ENCODE data around the gene COLQ.
"Not testable (repeated sequence)": the region's sequence is repeated elsewhere in the genome, so short reads cannot be mapped to it uniquely, and the experiment has no call there.

Gene COLQ

GRCh38 chr3:15521573-15521965, at the start of gene COLQ:
Gene COLQ, minus strand, starts transcription at chr3:15521706. Its CDS starts 81 bp downstream, at chr3:15521625.
- no peak for DNase-seq

DNA sequence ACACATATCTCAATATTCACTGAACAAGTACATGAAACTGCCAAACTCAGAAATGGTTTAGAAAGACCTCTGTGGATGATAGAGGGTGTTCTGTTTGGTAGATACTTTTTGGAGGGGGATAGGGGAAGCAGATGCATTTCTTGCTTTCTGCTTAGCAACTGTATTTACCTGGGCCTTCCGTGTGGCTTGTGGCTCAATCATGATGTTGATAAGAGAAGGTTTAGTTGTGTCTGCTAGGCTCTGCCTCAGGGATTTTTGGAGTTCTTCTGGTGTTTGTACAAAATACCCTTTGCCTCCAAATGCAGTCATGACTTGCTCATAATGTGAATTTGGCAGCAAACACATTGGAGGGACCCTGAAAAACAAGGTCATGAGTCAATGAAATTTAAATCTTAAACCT, 41.7 kb upstream of the COLQ start:
- no peak for DNase-seq

GRCh38 chr3:15562560-15562959, 41.1 kb upstream of the COLQ start:
- DNase-seq: no peak

DNA sequence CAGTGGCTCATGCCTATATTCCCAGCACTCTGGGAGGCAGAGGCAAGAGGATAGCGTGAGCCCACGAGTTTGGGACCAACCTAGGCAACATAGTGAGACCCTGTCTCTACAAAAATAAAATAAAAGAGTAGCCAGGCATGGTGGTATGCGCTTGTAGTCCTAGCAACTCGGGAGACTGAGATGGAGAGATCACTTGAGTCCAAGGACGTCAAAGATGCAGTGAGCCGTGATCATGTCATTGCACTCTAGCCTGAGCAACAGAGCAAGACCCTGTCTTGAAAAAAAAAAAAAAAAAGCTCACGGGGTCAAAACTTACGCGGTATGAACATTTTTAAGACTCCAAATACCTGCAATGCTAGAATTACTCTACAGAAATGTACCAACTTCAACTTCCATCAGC, 37.1 kb upstream of the COLQ start:
- DNase-seq: no peak

DNA sequence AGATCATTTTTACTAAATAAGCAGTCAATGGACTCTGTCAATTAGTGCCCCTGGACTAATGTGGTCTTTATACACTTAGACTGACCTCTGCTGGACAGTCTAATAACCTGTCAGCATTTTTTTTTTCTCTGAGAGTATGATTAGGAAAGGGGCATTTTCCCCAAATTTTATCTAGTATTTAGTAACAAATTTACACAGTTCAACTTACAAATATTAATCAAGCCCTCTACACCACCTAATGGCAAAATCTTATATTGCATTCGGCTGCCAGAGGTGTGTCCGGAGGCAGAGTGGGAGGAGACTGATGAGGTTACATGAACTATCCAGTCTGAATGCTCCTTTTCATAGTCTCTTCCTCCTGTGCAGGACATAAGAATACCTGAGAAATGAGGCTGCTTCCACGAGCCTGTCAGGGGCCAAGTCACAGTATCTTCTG, 36.0 kb upstream of the COLQ start:
- DNase-seq: peak in 2 of 4 experiments; percentile 12 to 17

- DNase-seq: no peak
Measured at GRCh38 chr3:15556512-15556911, 35.0 kb upstream of the COLQ start.

- no peak for DNase-seq
Measured at GRCh38 chr3:15553749-15554148, 32.2 kb upstream of the COLQ start.

DNA sequence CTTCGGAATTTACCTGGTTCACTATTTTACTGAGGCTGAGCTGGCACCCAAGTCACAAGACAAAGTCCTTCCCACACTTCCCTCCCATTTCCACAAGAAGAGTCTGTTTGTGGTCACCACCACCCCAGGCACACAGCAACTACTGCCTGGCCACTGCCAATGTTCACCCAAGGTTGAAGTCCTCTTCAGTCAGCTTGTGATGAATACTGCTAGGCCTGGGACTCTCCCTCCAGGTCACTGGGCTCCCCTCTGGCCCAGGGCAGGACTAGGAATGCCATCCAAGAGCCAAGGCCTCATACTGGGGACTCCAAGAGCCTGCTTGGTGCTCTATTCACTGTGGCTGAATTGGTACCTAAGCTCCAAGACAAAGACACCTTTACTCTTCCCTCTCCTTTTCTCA, 30.4 kb upstream of the COLQ start:
- no peak for DNase-seq

DNA sequence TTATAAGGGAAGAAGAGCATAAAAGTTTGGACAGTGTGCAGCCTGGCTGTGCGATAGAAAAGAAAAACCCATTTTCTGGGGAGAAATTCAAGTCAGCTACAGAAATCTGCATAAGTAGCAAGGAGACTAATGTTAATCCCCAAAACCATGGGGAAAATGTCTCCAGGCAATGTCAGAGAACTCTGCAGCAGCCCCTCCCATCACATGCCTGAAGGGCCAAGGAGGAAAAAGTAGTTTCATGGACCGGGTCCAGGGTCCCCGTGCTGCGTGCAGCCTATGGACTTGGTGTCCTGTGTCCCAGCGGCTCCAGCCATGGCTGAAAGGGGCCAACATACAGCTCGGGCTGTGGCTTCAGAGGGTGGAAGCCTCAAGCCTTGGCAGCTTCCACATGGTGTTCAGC, 28.3 kb upstream of the COLQ start:
- no peak for DNase-seq

- no peak for DNase-seq
Measured at GRCh38 chr3:15542614-15543013, 21.1 kb upstream of the COLQ start.

- no peak for DNase-seq
Measured at GRCh38 chr3:15541371-15541770, 19.9 kb upstream of the COLQ start.

- DNase-seq: no peak
Measured at GRCh38 chr3:15539066-15539465, 17.6 kb upstream of the COLQ start.

GRCh38 chr3:15538345-15538744, 16.8 kb upstream of the COLQ start:
- DNase-seq: no peak

- DNase-seq: no peak
Measured at GRCh38 chr3:15536856-15537255, 15.3 kb upstream of the COLQ start.

DNA sequence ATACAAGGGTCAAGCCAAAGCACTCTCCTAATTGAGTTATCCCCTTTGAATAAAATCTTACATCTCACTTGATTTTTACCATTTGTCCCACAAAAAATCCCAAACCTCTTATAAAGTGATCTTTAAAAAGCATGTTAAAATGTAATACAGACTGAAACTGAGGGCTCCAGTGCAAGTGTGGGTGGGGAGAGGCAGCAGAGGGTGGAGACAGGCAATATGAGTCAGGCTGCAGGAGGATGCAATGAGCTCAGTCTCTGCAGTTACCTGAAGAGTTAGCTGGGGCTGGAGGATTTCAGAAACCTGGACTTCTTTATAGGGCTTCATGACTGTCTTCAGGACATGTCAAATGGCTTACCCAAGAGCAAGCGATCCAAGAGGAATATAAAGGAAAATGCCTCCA, 14.2 kb upstream of the COLQ start:
- DNase-seq: peak in 3 of 4 experiments; percentile 10 to 40 (median 31)

DNA sequence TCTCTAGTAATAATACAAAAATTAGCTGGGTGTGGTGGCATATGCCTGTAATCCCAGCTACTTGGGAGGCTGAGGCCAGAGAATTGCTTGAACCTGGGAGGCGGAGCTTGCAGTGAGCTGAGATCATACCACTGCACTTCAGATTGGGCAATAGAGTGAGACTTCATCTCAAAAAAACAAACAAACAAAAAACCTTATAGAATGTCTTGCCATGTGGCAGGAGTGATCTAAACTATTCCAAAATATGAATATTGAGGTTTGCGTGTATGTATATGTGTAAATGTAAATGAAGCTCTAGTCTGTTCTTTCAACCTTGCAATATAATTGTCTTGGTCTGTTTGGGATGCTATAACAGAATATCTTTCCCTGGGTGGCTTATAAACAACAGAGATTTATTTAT, 11.1 kb upstream of the COLQ start:
- DNase-seq: not testable (repeated sequence)

- no peak for DNase-seq
Measured at GRCh38 chr3:15531346-15531745, 9.8 kb upstream of the COLQ start.

DNA sequence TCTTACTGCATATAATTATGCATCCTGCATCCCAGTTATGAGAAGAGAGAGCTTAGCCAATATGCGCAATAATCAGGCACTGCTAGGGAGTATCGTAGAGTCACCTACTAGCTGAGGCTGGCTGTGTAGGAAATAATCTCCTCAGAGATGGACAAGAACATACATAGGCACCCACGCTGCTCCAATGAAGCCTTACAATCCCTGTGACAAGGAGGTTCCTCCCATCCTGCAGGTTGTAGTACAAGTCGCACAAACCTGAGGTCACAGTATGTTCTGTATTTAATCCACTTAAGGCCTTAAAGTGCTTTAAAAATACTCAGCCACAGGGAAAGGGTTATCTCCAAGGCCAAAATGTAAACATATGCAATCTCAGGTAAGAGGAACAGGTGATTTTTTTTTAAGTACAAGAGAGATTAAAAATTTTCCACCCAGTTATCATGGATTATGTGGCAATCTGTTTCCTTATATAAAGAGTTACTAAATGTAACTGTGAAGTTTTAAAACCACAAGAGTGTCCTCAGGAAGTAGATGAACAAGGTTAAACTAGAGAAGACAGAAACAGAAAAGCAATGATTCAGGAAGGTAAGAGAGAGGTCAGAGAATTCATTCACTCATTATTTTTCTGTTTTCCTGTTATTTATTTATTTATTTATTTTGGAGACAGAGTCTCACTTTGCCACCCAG, 7.5 kb upstream of the COLQ start:
- no peak for DNase-seq

GRCh38 chr3:15527031-15527459, 5.5 kb upstream of the COLQ start:
- no peak for DNase-seq

DNA sequence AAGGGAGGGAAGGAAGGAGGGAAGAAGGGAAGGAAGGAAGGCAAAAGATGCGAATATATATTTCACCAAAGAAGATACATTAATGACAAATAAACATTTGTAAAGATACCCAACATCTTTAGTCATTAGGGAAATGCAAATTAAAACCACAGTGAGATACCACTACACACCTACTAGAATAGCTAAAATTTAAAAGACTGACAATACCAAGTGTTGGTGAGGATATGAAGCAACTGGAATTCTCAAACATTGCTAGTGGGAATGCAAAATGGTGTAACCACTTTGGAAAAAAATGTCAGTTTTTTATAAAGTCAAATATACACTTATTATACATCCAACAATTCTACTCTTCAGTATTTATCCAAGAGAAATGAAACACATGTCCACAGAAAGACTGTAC, 4.3 kb upstream of the COLQ start:
- no peak for DNase-seq

DNA sequence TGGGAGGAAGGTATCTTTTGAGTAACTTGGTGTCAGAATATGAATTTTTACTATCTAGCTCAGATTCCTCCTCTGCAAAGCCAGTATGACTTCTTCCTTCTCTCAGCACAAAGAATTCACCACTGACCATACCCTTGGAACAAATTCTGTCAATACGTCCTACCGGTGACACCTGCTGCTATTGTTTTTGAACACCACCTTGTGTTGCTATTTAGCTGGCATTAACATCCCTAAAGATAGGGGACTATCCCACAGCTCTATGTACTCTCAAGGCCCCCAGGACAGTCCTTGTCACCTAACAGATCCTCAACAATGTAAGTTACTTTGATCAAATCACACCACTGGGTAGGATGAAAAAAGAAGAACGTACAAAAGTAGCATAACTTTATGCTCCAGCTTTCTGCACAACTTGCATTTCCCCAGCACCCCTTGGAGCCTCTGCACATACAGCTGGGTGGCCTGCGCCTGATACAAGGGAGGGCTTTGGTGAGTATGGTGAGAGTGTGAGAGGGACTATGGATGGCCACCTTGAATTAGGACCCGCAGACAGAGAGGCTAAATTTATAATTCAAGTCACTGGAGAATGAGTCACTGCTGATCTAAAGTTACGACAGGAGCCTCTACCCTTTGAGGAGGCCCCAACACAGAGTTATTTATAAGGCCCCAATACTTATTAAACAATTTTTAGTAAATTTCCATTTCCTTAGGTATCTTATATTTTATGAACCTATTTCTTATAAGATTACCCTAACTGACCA, 2.3 kb upstream of the COLQ start:
- DNase-seq: no peak

DNA sequence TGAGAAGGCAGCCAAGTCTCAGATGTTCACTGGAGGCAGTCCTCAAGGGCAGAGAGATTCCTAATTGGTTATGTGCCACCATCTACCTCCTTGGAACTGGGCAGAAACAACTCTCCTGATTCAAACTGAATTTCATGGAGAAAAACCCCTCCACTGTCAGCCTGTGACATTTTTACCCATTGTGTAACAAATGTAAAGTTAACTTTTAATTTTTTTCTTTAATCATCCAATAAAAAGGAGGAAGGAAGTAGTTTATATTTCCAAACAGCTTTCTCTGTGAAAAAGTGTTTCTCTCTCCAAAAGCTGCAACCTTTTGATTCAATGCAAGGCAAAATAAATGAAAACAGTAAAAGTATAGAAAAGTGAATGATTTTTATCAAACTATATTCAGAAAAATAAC, 510 bp upstream of the COLQ start:
- DNase-seq: no peak

- no peak for DNase-seq
Measured at GRCh38 chr3:15520804-15521572, 518 bp downstream of the COLQ start.

DNA sequence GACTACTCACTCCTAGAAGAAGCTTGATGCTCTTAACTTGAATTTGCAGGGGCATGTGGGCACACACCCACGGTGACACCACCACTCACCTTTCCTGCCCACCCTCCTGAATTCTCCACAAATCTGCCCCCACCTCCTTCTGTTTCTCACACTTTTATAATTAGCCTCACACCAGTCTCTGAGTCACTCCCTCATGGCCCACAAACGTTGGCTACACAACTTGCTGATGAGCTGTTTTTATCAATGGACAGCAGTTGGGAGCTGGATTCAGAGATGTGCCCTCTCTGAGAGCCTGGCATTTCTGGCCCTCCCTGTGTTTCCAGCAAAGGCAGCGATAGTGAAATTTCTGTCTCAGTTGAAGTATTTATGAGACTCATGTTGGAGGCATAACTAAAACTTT, 1.3 kb downstream of the COLQ start:
- no peak for DNase-seq

Measured in activated CD4-positive, CD25-positive, alpha-beta regulatory T cell (primary cell).